Endothelial cell of umbilical vein (primary cell): ENCODE data around the gene REPIN1. TPM values are rescaled to one million over a fixed set of nuclear protein-coding genes. Genes with fewer than 3 reads are reported as not detected.
A peak's percentile ranks its signal among the peaks of the same experiment; 100 is the strongest.

Experiments used
- BruUV-seq: library from RNA; stranded (reverse); fragments of 400-500 nt; replicated peaks from 2 replicates; lab custom pipeline; 2021; lab: Mats Ljungman, UMichigan
- CTCF ChIA-PET: fragments of 300-600, 350-600 bp; sonication (Branson Sonifier 250); formaldehyde crosslinking; loops from one replicate; lab custom pipeline; 2021; ENCODE audit warnings: antibody characterized with exemption, inconsistent platforms; lab: Charles Lee
- POLR2A ChIA-PET: fragments of 300-600, 350-600 bp; sonication (Branson Sonifier 250); formaldehyde crosslinking; loops from one replicate; lab custom pipeline; 2021; ENCODE audit warnings: antibody characterized with exemption, inconsistent platforms; lab: Charles Lee
- DNase-seq: peaks from one replicate; pipeline ENCODE4 v3.0.0-alpha.2; 2011; ENCODE audit warnings: low read depth, low spot score
- FAIRE-seq: peaks from 2 replicates; lab custom pipeline; 2011; peaks lifted over from hg19 to GRCh38; lab: Jason Lieb, UNC
- H2AFZ ChIP-seq: 2 replicates; pipeline ENCODE4 v1.6.0; 2012; ENCODE audit warnings: low read depth, low read length, control low read depth, inconsistent platforms
- H3K27ac ChIP-seq: 2 replicates; pipeline ENCODE4 v1.5.1; 2011; ENCODE audit warnings: low read depth, mild to moderate bottlenecking, control low read depth, low read length, moderate library complexity; ENCODE audit not compliant: insufficient read depth
- H3K27me3 ChIP-seq, 2 experiments: 2 replicates each; pipeline versions ENCODE4 v1.6.0 to v1.6.1; 2011; ENCODE audit warnings: low read length in 2 of 2, mixed read lengths in 1 of 2; ENCODE audit not compliant: control insufficient read depth in 2 of 2, insufficient read depth in 2 of 2
- H3K36me3 ChIP-seq, 2 experiments: 2 replicates in 1 of 2; 3 replicates in 1 of 2; pipeline ENCODE4 v1.5.1; 2011; ENCODE audit warnings: low read length in 2 of 2, mild to moderate bottlenecking in 1 of 2, moderate library complexity in 1 of 2; ENCODE audit not compliant: control insufficient read depth in 2 of 2, insufficient read depth in 2 of 2; ENCODE audit errors: extremely low read depth in 1 of 2
- H3K4me1 ChIP-seq: 3 replicates; pipeline ENCODE4 v1.5.1; 2011; ENCODE audit warnings: mild to moderate bottlenecking, low read length; ENCODE audit not compliant: control insufficient read depth, insufficient read depth; ENCODE audit errors: extremely low read depth
- H3K4me2 ChIP-seq: 2 replicates; pipeline ENCODE4 v1.6.1; 2011; ENCODE audit warnings: low read length, control low read depth, mixed read lengths; ENCODE audit not compliant: insufficient read depth
- H3K4me3 ChIP-seq, 3 experiments: fragments of 200-600 bp in 1 of 3; sonication (generic), shearing (Covaris generic) in 1 of 3; replicated peaks in 1 of 3; 2 replicates each; pipeline ENCODE4 v1.5.1; 2011 to 2016; ENCODE audit warnings: control low read depth in 3 of 3, low read length in 3 of 3, mild to moderate bottlenecking in 2 of 3, inconsistent platforms in 1 of 3, low read depth in 1 of 3, moderate library complexity in 1 of 3; ENCODE audit not compliant: insufficient read depth in 1 of 3
- H3K79me2 ChIP-seq: 2 replicates; pipeline ENCODE4 v1.6.0; 2012; ENCODE audit warnings: low read length, inconsistent platforms; ENCODE audit not compliant: control insufficient read depth, insufficient read depth
- H3K9ac ChIP-seq: replicated peaks from 2 replicates; pipeline ENCODE3; 2011; ENCODE audit warnings: low read length, control low read depth; ENCODE audit not compliant: insufficient read depth; ENCODE audit errors: extremely low read depth
- H3K9me1 ChIP-seq: replicated peaks from 3 replicates; pipeline ENCODE4 v1.6.0; 2011; ENCODE audit warnings: mild to moderate bottlenecking, low read length; ENCODE audit not compliant: control insufficient read depth, insufficient read depth; ENCODE audit errors: extremely low read depth
- H3K9me3 ChIP-seq: replicated peaks from 2 replicates; pipeline ENCODE4 v1.5.1; 2012; ENCODE audit warnings: low read length, inconsistent platforms; ENCODE audit not compliant: control insufficient read depth, insufficient read depth
- H4K20me1 ChIP-seq: replicated peaks from 2 replicates; pipeline ENCODE3; 2011; ENCODE audit warnings: mild to moderate bottlenecking, low read length; ENCODE audit not compliant: control insufficient read depth, insufficient read depth; ENCODE audit errors: extremely low read depth
- CTCF ChIP-seq, 2 donors: IDR thresholded peaks; 1 replicate in 1 of 2; 2 replicates in 1 of 2; pipeline ENCODE4 v1.5.1; 2011; ENCODE audit warnings: low read length in 2 of 2, mild to moderate bottlenecking in 2 of 2, moderate library complexity in 2 of 2, control low read depth in 1 of 2, inconsistent platforms in 1 of 2, low read depth in 1 of 2; ENCODE audit not compliant: insufficient read depth in 1 of 2; ENCODE audit errors: extremely low read depth in 1 of 2
- EZH2 ChIP-seq: IDR thresholded peaks from 2 replicates; pipeline ENCODE4 v1.6.1; 2012; ENCODE audit warnings: borderline replicate concordance, low read depth, mild to moderate bottlenecking, moderate library complexity, low read length, inconsistent platforms; ENCODE audit not compliant: severe bottlenecking
- FOS ChIP-seq: IDR thresholded peaks from 2 replicates; pipeline ENCODE4 v1.6.1; 2011; ENCODE audit warnings: mild to moderate bottlenecking, low read length, moderate library complexity, borderline replicate concordance; ENCODE audit not compliant: insufficient read depth
- GATA2 ChIP-seq: IDR thresholded peaks from 2 replicates; pipeline ENCODE4 v1.7.0; 2011; ENCODE audit warnings: low read depth, mild to moderate bottlenecking, moderate library complexity, mixed read lengths, low read length; ENCODE audit not compliant: insufficient read length, insufficient read depth
- JUN ChIP-seq: IDR thresholded peaks from 2 replicates; pipeline ENCODE4 v1.6.1; 2011; ENCODE audit warnings: borderline replicate concordance, low read depth; ENCODE audit not compliant: insufficient read length, insufficient read depth
- MYC ChIP-seq: IDR thresholded peaks from one replicate; pipeline ENCODE4 v1.6.1; 2011; ENCODE audit warnings: mild to moderate bottlenecking, low read depth, low read length
- POLR2A ChIP-seq: IDR thresholded peaks from 2 replicates; pipeline ENCODE4 v1.6.1; 2012; ENCODE audit warnings: low read depth, mild to moderate bottlenecking, control low read depth, low read length
- POLR2AphosphoS5 ChIP-seq: IDR thresholded peaks from 2 replicates; pipeline ENCODE4 v1.6.1; 2012; ENCODE audit warnings: low read depth, mild to moderate bottlenecking, control low read depth, low read length, moderate library complexity; ENCODE audit not compliant: insufficient read depth
- dilution Hi-C: fragments of 300-500 bp; cut with MboI; formaldehyde crosslinking; loops from one replicate; pipeline ENCODE4 v1.15.0; 2019; ENCODE audit warnings: low sequenced_read_pairs; ENCODE audit not compliant: extremely low pct_ligation_motif_present
- intact Hi-C: fragments of 100-400 bp; cut with micrococcal nuclease; formaldehyde crosslinking; loops from one replicate; pipeline ENCODE4 v1.10.0; 2022
- polyA plus RNA-seq, 4 experiments: library from polyadenylated mRNA; depleted of rRNA in 3 of 4; stranded (reverse) in 3 of 4; unstranded in 1 of 4; fragments of >200 nt; gene quantifications; 2 replicates each; pipeline versions ENCODE4 v1.2.1 to v1.2.3, GENCODE V29; 2011 to 2012; ENCODE audit warnings: missing spikeins in 1 of 4
- total RNA-seq: library from RNA; stranded (reverse); gene quantifications from 2 replicates; pipeline ENCODE4 v1.2.3, GENCODE V29; 2021
- TF ChIP-seq, protein P1 (sequence below): IDR thresholded peaks from 2 replicates; pipeline ENCODE4 v1.6.1; 2011; ENCODE audit not compliant: insufficient read depth, insufficient read length

The REPIN1 gene
- total and polyA plus RNA-seq, 2 donors (not counting 3 experiments of a cell fraction or from before 2014, with no cell fraction given) = 108 to 140 TPM

DNA sequence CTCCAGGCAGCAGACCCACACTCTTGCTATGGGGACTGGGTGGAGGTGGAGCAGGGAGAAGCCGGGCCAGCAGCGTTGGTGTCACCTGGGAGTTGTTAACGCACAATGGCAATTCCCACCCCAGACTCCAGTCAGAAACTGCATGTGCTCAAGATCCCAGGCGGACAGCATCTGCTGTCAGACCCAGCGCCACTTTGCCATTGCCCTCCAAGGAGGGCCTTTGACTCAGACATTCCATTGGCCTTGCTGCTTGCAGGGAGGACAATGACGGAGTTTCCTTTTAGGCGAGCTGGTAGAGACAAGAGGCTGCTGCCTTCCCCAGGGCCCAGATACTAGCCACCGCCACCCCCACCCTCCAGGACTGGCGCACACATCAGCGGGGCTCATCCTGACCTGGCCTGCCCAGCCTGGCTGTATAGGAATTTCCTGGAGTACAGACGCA is 45.0 kb downstream of the REPIN1 start:
- FAIRE-seq (peak; percentile 4), DNase-seq (no peak)
- Histone ChIP-seq H3K79me2 (no peaks in the 10 kb centered on the region), H3K36me3 (no peaks in the 10 kb centered on the region), H3K4me3 (no peak overlapping the region), H3K9me1 (no peaks in the 10 kb centered on the region), H3K27me3 (no peaks in the 10 kb centered on the region), H3K27ac (no peak overlapping the region), H3K9ac (no peak overlapping the region), H3K9me3 (no peaks in the 10 kb centered on the region), H3K4me1 (no peaks in the 10 kb centered on the region), H2AFZ (no peak overlapping the region), H3K4me2 (no peak overlapping the region), H4K20me1 (no peaks in the 10 kb centered on the region)
- intact Hi-C loops = no loop called here
- POLR2A ChIA-PET = no interaction called here
- CTCF ChIA-PET = interaction anchor here (1.7 kb wide), 1 partner anchor 8 kb away, joined by 4 read pairs; a partner anchor contains a TSS
- dilution Hi-C loops = no loop called here
- BruUV-seq = no TSS peak
- TF ChIP-seq POLR2A (no peak), MYC (no peak), POLR2AphosphoS5 (no peak), FOS (no peak)

GRCh38 chr7:150415161-150416153 is 46.8 kb downstream of the REPIN1 start:
- no TSS peak for BruUV-seq
- intact Hi-C loops (no loop called here), dilution Hi-C loops (no loop called here)
- H3K9me3 ChIP-seq = no peaks in the 10 kb centered on the region
- ChIA-PET POLR2A (no interaction called here), CTCF (interaction anchor here (1.0 to 1.7 kb wide), 2 partner anchors 10 to 59 kb away, joined by 4 read pairs; a partner anchor contains a TSS)
- FAIRE-seq (no peak), DNase-seq (no peak)
- TF ChIP-seq JUN (no peak), FOS (no peak), GATA2 (no peak), CTCF (IDR thresholded peaks at IDR 0.05; ENCODE audit: extremely low read depth in 1 of 2, insufficient read depth in 1 of 2, low read depth in 1 of 2, low read length in 2 of 2) (no peak), POLR2AphosphoS5 (no peak), MYC (no peak), EZH2 (no peak)
- TF ChIP-seq, protein P1, sequence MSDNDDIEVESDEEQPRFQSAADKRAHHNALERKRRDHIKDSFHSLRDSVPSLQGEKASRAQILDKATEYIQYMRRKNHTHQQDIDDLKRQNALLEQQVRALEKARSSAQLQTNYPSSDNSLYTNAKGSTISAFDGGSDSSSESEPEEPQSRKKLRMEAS = no peak
- no peaks in the 10 kb centered on the region for H3K4me1 ChIP-seq
- H3K9ac ChIP-seq = no peak overlapping the region
- H2AFZ ChIP-seq = no peak overlapping the region
- no peaks in the 10 kb centered on the region for H3K79me2 ChIP-seq
- H3K4me2 ChIP-seq = no peak overlapping the region
- no peak overlapping the region for H3K4me3 ChIP-seq
- no peak overlapping the region for H3K27ac ChIP-seq
- H3K36me3 ChIP-seq = no peaks in the 10 kb centered on the region
- H4K20me1 ChIP-seq = no peaks in the 10 kb centered on the region
- no peaks in the 10 kb centered on the region for H3K9me1 ChIP-seq
- no peaks in the 10 kb centered on the region for H3K27me3 ChIP-seq
